Measurements from ENCODE around the gene IL3RA.

DNA sequence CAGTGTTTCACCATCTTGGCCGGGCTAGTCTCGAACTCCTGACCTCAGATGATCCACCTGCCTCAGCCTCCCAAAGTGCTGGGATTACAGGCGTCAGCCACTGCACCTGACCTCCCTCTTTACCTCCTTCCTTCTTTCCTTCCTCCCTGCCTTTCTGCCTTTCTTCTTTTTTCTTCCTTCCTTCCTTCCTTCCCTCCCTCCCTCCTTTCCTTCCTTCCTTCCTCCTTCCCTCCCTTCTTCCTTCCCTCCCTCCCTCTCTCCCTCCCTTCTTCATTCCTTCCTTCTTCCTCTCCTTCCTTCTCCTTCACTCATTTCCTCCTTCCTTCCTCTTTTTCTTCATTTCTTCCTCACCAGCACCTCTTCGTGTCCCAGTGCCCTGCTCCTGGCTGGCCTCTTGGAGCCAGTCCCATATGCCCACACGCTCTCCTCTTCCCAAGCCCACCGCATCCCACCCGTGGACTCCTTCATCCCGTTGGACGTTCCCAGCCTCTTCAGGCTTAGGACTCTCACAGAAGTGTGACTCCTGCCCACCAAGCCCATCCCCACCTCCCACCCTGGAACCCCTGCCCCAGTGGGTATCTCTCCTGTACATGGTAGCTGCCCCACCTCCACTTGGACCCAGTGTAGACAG, 45.4 kb upstream of the IL3RA start:
- TF ChIP-seq, protein P1, sequence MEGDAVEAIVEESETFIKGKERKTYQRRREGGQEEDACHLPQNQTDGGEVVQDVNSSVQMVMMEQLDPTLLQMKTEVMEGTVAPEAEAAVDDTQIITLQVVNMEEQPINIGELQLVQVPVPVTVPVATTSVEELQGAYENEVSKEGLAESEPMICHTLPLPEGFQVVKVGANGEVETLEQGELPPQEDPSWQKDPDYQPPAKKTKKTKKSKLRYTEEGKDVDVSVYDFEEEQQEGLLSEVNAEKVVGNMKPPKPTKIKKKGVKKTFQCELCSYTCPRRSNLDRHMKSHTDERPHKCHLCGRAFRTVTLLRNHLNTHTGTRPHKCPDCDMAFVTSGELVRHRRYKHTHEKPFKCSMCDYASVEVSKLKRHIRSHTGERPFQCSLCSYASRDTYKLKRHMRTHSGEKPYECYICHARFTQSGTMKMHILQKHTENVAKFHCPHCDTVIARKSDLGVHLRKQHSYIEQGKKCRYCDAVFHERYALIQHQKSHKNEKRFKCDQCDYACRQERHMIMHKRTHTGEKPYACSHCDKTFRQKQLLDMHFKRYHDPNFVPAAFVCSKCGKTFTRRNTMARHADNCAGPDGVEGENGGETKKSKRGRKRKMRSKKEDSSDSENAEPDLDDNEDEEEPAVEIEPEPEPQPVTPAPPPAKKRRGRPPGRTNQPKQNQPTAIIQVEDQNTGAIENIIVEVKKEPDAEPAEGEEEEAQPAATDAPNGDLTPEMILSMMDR (IDR thresholded peaks at IDR 0.05) = no peak
- TF ChIP-seq POLR2A (IDR thresholded peaks at IDR 0.05; ENCODE audit: low read depth) (no peak), POLR2AphosphoS5 (IDR thresholded peaks at IDR 0.05) (no peak)
